Measurements from ENCODE around the gene UBTD1.

Gene UBTD1

DNA sequence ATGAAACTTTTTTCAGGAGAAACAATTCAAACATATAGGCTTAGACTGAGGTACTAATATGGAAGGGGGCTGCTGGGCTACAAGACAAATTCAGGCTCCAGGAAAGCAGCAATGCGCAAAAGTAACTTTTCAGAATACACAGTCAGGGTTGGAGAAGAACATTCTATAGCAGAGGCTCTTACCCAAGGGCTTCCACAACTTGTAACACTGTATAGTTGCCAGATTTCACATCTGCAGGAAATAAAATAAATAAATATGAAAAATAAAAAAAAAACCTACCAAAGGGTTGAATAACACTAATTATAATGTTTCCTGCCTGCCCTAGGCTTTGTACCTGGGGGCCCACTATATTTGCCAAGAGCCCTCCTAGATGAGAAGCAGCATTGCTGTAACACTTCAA lies 14.8 kb upstream of the UBTD1 start:
- DNase-seq = no peak

DNA sequence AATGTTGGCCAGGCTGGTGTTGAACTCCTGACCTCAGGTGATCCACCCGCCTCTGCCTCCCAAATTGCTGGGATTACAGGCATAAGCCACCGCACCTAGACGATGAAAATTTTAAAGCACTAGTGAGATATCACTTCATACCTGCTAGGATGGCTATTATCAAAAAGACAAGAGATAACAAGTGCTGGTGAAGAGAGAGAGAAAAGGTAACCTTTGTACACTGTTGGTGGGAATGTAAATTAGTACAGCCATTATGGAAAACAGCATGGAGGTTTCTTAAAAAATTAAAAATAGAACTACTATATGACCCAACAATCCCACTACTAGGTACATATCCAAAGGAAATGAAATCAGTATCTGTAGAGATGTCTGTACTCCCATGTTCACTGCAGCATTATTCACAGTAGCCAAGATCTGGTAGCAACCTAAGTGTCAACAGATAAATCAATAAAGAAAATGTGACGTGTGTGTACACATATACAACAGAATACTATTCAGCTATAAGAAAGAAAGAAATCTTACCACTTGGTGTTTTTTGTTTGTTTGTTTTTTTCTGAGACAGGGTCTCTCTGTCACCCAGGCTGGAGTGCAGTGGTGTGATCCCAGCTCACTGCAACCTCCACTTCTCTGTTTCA lies 13.0 kb upstream of the UBTD1 start:
- DNase-seq = no peak

DNA sequence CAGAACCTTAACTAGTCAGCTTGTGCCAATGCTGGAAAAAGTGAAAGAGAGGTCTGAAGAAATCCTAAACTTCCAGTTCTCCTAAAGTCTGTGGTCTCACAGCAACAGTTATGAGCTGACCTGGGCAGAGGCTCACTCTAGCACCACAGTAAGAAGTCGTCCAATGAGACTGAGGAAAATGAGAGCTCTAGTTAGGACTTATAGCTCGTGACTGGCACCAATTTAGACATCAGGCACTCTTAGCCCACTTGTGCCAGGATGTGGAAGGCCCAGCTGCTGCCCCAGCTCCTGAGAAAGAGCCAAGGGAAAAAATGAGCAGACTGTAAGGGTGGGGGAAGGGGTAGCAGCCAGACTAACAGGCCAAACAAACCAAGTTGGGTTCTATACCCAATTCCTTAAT lies 8.1 kb upstream of the UBTD1 start:
- no peak for DNase-seq

DNA sequence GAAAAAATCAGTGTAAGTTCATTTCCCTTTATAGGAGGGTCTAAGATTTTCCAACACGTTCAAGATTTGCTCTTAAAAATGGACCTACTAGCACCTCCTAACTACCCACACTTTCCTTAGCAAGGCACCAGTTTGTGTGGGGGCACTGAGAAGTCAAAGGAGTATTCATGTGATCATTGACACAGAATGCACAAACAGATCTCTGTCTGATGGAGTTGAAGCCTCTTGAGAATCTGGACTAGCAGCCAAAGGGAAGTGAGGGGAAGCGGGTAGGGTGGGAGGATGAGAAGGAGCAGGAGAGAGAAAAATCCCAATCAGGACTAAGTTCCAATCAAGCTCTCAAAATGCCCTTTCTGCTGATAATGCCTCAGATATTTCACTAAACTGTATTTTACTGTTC lies 4.6 kb upstream of the UBTD1 start:
- DNase-seq = no peak

DNA sequence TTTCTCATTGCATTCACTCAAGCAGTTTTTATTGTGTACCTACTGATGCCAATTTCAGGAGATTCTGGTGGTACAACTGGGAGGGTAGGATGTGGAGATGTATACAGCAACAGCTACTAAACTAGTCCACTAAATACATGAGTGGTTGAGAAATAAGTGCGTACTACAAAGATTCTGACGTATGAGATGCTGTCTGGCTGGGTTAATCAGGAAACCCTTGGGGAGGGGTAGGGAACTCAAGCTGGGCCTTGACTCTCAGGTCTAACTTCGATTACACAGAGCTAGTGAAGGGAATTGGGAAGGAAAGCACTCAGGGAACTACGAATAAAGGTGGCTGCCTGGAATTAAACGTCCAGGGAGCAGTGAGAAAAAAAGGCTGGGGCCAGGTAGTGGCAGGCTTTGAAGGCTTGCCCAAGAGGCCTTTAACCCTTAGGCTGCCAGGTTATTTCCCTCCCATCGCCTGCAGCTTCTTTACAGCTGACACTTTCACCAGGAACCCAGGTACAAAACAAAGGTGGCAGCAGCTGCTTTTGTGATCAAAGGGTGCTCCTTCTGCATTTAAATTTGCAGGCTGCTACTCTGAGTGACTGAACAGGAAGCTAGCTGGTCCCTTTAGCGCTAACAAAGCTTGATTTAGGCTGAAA lies 3.7 kb upstream of the UBTD1 start:
- no peak for DNase-seq

DNA sequence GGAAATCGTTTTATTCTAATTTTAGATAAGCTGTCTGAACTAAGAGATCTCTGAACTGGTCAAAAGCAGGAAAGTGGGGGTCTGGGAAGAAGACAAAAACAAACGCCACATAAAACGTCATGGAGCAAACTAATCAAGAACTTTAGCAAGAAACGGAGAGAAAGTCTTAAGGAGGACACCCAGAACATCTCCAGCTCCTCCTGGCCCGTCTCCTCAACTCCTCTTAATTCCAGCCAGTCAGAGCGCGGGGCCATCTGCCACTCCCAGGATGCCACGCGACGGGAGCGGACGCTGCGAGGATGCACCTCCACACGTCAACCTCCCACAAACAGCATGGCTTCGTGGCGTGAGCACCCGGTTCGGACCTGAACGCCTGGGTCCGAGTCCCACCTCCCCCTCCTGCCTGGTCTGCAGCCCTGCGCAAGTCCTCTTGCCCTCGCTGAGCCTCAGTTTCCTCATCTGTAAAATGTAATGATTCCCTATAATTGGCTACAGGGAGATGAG lies 1.1 kb upstream of the UBTD1 start:
- DNase-seq = peak; percentile 90

DNA sequence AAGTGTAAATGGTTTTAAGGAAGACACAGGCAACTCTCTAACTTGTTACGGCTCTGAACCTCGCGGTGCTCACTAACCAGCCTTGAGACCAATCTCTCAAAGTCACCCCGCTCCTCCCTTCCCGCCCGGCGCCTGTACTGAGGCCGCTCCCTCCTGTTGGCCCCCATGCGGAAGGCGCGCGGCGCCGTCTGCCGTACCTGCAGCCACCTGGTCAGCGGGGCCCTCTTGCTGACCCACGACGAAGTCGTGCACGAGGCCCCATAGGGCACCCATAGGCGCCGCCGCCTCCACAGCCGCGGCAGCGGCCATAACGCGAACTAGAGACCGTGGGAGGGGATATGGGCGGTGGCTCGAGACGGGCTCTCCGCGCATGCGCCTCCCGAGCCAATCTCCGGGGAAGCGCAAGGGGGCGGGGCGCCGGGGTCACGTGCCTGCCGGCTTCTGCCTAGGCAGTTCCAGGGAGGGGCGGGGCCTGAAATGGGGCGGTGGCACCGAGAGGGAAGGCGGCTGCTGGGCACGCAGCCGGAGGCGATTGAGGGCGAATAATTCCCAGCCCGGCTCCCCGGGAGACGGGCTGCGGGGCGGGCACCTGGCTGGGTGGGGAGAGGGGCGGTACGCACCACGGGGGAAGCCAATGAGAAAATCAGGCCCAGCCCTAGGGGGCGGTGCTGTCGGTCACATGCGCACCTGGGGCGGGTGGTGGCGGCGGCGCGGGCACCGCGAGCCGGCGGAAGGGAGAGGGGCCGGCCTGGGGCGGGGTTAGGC lies 466 bp upstream of the UBTD1 start, which contains the start of gene MMS19:
MMS19 (minus strand) TSS at position 347 of the 765 bp plus-strand sequence; CDS start at position 309, 38 bp downstream.
- peak; percentile 100 for DNase-seq

DNA sequence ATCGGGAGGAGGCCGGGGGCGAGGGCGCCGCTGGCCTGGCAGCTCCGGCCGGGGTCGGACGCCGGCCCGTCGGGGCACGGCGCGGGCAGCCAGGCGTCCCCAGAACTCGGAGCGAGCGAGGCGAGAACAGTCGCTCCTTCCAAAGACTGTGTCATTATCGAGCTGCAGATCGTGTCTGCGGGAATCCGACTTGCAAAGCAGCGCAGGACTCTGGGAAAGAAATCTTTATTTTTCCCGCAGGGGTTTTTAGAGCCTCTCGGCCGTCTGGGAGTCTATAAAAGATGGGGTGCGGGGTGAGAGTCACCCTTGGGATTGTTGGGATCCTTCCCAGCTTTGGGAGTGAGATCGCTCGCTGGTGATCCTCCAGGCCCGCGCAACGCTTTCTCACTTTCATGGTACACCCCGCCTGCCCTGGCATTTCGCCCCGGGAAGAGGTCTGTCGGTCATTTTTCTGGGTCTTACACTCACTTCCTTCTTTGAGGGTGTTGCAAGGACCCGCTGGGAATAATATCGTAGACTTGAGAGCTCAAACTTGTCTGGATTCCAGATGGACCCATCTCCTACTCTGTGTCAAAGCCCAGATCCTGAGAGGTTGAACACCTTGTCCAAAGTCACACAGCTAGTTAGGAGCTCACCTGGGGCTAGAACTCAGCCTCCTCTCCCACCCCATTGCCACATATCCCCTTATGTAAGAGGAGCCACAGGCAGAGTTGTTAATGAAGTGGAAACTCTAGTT lies 1.0 kb downstream of the UBTD1 start:
- DNase-seq = no peak

DNA sequence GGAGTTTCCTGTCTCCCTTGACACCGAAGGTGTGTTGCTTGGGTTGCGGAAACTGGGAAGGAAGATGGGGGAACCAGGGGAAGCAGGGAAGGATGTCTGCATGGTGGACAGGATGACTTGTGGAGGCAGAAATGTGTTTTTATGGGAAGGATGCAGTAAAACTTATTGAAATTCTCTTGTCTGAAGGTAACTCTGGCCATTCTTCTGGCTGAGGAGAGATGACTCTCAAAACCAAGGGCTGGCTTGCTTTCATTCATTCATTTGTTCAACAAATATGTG lies 1.5 kb downstream of the UBTD1 start:
- no peak for DNase-seq

DNA sequence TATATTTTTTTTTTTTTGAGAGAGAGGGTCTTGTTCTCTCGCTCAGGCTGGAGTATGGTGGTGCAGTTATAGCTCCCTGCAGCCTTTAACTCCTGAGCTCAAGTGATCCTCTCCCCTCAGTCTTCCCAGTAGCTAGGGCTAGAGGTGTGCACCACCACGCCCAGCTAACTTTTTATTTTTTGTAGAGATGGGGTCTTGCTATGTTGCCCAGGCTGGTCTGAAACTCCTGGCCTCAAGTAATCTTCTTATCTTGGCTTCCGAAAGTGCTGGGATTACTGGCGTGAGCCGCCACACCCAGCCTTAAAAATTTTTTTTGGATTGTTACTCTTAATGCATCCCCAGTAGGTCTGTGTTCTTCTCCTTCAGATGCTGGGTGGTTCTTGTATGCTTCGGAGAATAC lies 4.2 kb downstream of the UBTD1 start:
- no peak for DNase-seq

DNA sequence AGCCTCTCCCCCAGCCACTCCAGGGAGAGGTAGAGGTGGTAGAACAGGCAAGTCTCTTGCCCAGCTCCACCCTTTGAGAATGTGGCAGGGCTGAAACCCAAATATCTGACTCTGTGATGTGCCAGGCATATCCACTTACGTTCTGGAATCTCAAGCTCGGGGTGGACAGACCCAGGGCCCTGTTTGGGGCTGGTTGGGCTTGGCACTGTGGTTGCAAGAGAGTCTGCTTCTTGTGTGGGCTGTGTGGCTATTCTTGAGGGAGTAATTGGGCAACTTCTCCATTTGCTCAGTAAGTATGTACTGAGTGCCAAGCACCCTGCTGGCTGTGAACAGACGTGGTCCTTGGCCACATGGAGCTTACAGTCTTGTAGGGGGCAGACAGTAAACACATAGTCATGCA lies 4.7 kb downstream of the UBTD1 start:
- no peak for DNase-seq

DNA sequence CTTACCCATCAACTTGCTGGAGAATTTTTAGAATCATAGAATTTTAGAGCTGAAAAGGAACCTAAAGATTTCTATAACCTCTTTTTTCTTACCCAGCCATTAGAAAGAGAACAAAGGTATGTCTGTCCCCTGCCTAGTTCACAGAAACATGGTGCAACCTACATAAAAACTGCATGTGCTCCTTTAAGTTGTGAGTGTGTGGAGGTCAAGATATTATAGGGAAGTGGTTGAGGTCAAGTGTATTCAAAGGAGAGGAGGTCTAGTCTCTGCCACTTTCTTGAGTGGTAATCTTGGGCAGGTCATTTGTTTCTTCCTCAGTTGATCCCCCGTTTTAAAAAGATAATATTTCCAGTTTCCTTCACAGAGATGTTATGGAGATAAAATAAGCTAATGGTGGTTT lies 6.4 kb downstream of the UBTD1 start:
- DNase-seq = no peak

DNA sequence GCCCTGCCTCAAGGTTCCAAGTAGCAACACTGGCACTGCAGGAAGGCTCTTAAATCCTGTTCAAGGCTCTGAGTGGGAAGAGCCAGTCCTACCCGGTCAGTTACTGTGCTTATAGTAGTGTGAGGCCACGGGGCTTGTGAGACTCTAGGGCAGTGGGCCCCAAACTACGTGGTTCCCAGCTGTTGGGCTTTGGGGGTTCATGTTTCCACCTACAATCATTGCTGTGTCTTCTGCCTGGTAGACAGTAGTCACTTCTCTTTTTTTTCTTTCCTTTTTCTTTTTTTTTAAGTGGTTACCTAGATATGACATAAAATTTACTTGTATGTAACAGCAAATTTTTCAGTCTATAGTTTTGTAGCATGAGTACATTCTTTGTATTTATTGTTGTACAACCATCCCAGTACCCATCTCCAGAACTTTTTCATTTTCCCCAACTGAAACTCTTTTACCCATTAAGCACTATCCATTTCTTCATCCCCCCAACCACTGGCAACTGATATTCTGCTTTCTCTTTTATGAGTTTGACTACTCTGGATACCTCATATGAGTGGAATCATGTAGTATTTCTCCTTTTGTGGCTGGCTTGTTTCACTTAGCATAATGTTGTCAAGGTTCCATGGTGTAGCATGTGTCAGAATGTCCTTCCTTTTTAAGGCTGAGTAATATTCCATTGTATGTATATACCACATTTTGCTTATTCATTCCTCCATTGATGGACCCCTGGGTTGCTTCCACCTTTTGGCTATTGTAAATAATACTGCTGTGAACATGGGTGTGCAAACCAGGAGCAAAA lies 7.7 kb downstream of the UBTD1 start:
- no peak for DNase-seq

DNA sequence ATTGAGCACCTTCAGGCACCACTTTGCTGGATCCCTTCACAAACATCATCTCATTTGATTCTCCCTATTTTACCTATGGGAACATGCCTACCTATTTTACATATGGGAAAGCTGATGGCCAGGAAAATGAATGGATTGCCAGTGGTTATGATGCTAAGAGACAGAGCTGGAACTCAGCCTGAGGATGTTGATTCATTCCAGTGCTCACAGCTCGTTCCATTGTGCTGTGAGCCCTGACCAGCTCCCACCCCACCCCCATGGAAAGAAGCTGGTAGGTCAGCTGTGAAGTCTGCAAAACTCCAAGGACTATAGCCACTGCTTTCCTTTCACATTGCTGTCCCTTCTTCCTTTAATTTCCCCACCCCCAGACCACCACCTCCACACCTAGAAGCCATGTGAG lies 9.6 kb downstream of the UBTD1 start:
- no peak for DNase-seq

DNA sequence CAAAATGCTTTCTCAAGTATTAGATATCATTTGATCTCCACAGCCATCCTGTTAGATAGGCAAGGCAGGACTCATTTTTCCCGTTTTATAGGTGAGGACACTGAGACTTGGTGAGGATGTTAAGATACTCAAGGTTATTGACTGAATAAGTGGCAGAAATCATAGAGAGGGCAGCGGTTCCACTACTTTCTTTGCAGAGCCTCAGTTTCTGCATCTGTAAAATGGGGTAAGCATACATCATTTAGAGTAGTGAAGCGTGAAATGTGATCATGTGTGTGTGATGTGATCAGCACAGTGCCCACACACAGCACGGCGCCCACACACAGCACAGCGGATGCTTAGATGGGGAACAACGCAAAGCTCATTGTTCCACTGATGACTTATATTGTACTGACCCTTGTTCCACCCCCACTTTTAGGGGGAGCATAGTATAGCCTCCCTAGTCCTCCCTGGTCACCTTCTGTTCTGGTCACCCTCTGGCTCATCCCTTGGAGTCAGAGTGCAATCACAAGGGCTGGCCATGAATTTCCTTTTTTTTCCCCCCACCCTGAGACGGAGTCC lies 10.5 kb downstream of the UBTD1 start:
- no peak for DNase-seq

DNA sequence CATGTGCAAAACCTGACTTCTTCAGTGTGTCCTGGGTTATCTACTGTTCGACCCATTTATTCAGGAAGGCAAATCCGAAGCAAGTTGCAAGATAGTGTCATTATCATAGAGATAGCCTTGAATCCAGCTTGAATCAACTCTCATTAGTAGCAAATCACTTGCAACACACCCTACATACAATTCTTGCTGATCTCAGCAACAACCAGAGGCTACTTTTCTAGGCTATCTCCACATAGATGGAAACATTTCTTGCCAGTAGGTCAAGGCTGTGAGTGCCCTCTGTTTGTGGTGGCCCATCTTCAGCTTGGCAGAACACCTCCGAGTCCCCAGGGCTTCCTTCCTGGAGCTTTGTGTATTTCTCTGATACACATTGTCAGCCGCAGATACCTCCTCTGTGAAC lies 12.0 kb downstream of the UBTD1 start:
- no peak for DNase-seq

DNA sequence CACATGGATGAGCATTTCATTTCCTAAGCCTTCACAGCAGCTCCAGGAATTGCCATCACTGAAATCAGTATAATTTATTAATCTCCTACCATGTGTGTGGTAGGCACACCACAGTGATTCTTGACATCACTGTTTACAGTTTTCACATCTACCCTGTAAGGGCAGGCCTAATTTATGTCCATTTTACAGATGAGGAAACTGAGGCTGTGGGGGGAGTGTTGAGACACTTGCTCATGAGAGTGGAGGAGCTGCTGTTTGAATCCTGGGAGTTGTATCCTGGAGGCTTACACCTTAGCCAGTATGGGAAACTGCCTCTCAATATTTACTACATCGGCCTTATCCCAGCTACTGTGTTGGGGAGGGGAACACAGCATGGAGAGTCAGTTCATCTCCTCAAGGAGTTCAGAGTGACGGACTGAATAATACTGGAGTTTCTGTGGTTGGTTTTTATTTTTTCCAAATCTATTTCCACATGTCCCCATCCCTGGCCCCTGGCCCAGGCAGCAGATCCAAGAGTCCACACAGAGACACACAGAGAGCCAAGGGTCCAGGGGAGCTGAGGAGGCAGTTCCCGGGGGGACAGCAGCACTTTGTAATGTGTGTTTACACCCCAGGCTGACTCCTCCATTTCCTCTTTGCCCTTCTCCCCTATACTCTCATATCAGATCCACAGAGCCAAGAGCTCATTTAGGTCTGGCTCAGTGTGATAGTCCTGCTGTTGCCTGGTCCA lies 13.2 kb downstream of the UBTD1 start:
- DNase-seq = no peak

DNA sequence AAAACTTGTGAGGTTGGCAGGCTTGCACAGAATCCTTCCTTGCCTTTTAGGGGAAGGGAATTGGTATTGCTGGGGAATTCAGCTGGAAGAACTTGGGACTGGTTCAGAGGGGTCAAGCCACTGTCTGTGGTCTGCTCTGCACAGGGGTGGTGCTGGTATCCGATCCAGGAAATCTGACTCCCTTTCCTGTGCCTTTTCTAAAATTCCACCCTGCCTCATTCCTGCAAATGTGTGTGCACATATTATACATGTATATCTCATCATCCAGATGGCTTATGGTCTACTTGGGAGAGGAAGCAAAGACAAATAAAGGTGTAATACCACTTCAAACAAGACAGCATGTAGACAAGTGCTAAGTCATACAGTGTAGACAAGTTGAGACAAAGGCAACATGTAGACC lies 14.3 kb downstream of the UBTD1 start:
- no peak for DNase-seq

DNA sequence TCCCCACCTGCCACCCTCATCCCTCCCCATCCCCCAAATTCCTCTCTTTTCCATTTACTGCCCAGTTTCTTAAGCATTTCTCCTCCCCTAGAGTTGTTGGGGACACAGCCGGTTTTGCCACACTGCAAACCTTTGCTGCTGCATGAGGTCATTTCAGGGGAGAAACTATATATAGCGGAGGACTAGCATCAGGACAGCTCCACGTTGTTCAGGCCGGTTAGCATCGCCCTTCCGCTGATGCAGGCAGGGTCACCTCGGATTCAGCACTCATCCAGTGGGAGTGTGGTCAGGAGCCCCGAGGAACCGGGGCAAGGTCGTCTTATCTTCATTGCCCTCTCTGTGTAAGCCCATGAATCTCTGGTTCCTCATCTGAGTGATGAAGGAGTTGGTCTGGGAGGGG lies 15.6 kb downstream of the UBTD1 start:
- no peak for DNase-seq

DNA sequence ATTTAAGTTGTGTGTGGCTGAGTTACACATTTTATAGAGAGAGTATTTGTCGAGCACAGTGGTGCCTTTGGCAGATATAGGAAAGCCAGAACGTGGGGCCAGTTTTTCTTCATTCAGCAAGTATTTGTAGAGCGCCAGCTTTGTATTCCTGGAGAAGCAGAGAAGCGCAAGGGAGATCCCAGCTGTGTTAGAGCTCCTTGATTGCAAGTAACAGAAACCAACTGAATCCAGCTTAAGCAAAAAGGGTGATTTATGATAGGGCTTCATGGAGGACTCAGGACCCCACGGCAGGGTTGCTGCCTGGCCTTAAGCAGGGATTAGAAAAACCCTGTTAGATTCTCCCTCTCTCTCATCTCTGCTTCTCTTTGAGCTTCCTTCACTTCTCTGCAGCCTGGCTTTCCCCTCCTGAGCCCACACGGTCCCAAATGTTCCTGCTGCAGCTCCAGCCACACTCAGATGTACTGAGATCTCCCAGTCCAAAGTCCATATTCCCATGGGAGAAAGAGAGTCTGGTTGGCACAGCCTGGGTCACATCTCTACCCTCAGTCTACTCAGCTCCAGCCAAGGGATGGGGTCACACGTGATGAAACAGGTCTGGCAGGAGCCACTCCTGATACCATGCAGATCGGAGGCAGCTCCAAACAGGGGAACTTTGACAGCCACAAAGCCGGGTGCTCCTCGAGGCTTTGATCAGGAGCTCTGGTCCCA lies 16.7 kb downstream of the UBTD1 start:
- no peak for DNase-seq

All from activated CD8-positive, alpha-beta memory T cell treated with anti-CD3 and anti-CD28 coated beads, Interleukin-2, amount 50 U/mL, for 48 hours (primary cell).